Kidney tubule cell (primary cell): Measurements from ENCODE around the gene CYB5A.

ENCODE experiments used
- DNase-seq: peaks from one replicate; pipeline ENCODE4 v3.0.0-alpha.2; 2018; ENCODE audit warnings: low spot score

The CYB5A gene, protein sequence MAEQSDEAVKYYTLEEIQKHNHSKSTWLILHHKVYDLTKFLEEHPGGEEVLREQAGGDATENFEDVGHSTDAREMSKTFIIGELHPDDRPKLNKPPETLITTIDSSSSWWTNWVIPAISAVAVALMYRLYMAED

DNA sequence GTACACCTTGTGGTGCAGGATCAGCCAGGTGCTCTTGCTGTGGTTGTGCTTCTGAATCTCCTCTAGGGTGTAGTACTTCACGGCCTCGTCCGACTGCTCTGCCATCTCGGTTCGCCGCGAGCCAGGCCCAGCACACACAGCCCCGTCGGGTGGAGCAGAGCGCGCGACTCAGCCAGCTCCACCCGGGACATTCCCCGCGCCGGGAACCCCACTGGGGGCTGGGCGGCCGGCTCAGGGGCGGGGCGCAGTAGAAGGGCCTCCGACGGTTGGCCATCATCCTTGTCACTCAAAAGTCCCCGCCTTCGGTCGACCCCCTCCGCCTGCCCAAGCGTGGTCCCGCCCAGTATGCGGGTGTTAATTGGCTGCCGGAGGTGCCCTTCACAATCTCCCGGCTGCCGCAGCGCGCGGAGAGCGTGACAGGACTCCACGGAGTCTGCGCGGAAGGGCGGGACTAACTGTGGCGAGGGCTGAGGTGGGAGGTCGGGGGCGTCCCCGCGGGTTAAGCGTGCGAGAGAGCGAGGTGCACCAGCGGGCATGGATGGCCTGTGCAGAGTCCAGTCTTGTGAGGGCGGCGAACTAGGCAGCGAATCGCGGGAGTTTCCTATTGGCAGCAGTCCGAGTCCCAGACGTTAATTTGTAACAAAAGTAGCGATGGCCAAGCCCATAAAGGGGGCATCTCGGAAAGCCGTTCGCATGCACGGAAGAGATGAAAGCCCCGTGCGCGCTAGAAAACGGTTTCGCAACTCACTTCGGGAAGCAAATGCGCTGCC lies at the start of gene CYB5A:
Gene CYB5A (minus strand): TSS at position 193 of the 770 bp plus-strand sequence. CDS start 88 bp downstream, at position 105.
- DNase-seq, result peak; percentile 97

DNA sequence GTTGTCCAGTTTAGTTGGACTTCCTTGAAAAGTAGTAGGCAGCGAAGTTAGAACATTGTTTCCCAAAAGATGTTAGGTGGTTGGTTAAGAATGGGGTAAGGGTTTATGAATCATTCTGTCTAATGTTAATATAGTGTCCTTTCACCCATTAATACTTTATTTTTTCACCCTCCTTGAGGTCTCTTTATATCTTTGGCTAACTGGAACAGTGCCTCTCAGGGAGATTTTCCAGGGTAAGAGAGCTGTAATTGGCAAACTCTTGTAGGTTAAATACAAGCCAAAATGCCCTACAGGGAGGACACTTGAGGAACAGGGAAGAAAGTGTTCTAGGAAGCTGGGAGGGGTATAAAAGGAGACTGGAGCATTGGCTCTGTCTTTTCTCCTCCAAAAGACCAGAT lies 46.1 kb upstream of the CYB5A start:
- no peak for DNase-seq

DNA sequence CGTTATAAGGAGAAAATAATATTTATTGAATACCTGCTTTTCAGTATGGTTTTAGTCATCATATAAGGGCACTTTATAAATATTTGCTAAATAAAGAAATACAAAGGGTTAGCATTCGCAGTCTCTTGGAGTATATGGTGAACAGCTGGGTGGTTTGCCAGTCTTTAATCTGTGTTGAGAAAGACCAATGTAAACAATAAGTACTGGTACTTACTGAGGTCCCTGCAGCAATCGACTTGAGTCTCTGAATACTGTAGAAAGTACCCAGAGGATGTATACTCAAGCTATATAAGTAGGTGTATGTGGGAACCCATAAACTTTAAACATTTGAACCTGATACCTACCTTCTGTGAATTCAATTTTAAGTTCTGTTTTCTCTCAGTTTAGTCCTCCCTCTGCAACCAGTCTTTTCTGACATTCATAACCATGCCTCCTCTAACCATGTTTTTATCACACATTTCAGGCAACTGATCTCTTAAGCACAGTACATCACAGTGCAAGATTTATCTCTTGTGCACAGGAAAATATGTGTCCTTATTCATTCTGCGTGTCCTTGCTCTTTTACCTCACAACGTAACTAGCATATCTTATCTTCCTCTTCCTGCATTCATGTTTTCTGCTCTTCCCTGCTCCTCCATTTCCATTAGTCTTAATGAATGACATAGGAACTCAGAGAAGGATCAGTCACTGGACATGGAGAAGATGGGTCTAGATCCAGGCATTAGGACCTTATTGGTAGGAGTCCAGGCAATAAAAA lies 45.6 kb upstream of the CYB5A start:
- DNase-seq, result no peak

DNA sequence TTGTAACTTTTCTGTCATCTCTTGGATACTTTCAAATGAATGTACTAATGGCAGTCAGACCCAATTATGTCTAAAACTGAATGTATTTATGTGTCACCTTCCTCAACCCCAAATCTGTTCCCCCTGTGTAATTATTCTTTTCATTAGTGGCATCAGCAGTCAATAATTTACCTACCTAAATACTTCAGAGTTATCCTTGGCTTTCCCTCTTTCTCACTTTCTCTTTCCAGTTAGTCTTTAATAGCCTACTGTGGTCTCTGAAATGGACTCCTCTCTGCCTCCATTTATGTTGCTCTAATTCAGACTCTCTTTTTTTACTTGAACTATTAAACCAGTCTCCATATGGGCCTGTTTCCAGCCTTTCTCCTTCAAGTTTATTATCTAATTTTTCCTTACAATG lies 44.9 kb upstream of the CYB5A start:
- peak; percentile 5 for DNase-seq

DNA sequence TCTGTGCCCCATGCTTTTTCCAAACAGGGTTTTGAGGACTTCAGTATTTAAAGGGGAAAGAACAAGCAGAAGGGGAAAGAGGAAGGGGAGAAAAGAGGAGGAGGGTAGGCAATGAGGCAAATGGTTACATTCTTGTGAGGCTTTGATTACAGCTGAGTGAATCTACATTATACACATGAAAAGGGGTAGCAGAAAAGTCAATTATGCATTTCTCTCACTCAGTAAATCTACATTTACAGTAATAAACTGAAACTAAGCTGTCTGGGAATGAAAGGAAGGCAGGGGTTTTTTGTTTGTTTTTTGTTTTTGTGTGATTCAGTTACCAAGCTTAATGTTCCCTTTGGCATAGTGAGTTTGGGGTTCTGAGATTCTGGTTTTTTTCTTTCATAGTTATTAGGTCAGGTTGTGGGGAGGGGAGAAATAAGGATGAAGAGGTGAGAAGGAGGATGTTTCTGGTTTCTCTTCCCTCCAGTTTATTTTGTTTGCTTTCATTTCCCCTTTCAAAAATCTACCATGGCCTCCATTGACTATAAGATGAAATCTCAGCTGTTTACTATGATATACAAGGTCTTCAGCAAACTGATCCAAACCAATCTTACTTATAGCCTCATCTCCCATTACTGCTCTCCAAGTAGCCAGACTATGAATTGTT lies 42.6 kb upstream of the CYB5A start:
- DNase-seq, result no peak

DNA sequence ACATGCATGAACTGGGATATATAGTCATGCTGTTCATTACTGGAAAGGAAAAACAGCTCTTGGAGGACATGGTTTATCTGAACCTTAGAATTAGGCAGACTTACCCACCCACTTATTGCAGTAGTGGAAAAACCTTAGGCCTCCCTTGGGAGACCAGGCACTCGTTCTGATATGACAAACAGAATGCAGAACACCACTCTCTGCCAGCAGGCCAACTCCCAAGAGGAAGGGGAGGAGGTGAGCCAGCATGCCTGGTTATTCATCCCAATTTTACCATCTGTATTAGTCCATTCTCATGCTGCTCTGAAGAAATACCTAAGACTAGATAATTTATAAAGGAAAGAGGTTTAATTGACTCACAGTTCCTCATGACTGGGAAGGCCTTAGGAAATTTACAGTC lies 41.3 kb upstream of the CYB5A start:
- no peak for DNase-seq

DNA sequence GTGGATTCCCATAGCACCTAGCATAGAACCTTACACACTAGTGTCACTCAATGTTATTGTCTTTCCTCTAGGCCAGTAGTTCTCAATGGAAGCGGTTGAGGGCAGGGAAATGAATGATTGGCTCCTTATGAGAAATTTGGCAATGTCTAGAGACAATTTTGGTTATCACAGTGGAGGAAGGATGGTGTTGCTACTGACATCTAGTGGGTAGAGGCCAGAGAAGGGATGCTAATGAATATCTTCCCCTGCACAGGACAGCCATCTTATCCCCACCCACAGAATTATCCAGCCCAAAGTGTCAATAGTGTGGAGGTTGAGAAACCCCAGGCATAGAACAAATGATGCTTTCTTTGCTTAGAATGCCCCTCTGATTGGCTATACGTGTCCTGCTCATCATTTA lies 39.6 kb upstream of the CYB5A start:
- DNase-seq, result peak; percentile 55

DNA sequence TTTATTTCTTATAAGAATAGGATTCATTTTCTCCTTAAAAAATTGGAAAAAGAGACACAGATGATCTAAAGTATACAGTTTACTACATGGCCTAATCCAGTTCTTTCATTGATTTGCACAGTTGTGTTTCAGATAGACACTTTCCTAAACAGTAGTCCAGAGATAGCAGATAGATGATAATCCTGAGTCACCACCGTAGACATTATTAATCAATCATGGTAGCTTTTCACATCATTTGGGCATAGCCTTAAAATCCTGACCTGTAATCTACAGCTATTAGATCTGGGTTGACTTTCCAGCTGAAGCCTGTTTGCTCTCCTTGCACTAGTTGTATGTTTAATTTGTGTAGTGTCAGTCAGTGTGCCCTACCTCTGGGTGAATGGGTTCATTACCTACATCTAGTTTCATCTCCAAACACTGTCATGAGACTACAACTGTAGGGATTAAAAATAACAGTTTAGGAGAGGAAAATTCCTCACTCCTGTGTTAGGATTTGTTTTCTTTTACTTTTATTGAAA lies 38.0 kb upstream of the CYB5A start:
- no peak for DNase-seq

DNA sequence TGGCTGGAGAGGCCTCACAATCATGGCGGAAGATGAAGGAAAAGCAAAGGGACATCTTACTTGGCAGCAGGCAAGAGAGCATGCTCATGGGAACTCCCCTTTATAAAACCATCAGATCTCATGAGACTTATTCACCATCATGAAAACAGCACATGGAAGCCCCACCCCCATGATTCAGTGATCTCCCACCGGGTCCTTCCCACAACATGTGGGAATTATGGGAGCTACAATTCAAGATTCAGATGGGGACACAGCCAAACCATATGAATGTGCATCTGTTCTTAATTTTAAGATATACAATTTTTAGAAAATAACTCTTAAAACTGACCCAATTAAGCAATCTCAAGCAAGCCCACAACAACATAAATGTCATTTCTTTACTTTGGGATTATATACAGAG lies 36.4 kb upstream of the CYB5A start:
- no peak for DNase-seq

DNA sequence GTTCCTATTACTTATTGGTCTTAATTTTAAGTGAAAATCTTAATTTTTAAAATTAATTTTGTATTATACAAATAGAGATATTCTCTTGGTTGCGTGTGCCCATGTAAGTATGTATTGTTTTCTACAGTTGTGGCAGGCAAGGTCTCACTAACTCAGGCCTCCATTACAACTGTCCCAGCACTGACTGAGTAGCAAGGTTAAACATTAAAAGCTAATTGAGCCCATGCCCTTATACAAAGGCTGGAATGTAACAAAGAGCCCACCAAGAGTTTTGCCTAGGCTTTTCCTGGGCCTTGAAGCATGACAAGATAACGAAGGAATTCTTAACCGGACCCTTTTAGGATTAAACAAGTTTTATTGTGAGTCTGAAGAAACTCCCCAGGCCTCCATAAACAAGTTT lies 35.0 kb upstream of the CYB5A start:
- DNase-seq, result peak; percentile 44

DNA sequence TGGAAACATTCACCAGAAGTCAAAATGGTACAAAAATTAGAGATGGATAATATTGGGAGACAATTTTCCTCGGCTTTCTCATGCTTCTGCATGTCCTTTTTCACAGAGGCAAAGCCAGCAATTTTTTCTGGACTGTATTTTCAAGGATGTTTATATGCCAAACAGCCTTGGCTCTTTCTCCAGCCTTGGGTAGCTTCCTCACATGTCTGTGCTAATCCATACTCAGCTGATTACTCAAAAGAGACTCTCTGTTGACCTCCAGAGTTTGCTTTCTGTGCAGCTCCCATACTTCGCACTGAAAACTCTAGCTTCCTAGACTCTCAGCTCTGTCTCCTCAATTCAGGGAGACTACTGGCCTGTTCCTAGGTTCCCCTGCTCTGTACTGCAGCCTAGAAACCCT lies 34.5 kb upstream of the CYB5A start:
- DNase-seq, result no peak

DNA sequence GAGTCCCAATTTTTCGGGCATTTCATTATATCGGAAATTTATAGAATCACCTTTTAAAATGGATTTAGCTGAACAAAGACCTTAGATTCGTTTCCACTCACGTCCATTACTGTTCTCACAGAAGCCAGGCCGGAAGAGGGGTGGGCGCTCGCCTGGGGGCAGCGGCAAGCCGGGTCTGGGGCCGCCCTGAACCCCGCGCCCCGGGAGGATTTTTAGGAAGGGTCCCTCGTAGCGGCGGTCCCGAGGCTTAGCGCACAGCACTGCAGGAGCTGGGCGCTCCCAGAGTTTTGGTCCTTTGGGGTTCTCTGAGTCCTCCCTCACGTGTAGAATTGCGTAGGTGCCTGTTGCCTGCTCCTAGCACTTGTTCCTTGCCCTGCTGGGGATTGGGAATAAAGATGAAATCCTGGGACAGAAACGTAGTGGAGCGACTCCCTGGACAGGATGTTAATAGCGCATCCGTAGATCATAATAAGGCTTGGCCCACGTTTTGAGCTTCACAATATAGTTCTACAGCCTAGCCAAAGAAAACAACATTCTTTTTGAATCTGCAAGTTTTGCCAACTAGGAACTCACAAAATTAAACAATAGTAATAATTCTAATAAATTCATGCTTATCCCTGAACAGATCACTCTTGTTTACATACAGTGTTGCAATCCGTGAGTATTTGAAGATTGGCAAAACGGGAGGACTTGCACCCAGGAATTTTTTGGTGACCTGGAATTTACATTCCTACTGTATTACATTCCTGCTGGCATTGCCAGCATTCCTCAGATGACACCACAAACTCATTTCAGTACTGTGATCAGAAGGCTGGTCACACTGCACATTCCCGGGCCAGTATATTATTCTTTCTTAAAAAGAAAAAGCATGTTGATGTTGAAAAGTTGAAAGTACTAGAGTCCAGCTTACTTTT lies 24.8 kb upstream of the CYB5A start:
- peak; percentile 87 for DNase-seq

DNA sequence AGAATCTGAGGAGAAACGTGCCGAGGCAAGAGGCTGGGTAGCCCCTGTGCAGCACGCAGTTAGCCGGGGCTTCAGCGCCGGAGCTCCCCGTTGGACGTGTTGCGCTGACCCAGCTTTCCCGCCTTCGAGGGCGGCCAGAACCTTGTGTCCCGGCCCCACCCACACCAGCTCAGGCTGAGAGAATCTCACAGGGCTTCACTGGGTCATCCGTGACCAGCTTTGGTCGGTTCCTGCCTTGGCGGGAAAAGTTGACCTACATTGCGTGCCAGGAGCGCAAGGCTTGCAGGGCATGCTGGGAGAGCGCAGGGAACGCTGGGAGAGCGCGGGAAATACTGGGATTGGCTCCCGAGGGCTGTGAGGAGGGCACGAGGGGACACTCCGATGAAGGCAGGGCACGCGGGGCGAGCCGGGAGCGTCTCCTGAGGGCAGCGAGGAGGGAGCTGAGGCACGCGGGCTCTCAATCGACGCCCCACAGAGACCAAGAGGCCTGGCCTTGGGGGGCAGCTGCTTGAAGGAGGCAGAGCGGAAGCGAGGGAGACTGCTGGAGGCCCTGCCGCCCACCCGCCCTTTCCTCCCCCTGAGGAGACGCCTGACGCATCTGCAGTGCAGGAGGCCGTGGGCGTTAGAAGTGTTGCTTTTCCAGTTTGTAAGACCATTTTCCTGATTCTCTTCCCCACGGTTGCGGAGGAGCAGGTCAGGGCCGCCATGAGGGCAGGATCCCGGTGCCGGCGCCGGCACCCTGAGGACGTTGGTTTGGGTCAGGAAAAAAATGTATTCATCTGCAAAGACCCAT lies 23.9 kb upstream of the CYB5A start, which contains the start of gene C18orf63:
Gene C18orf63 (plus strand): TSS at position 376 of the 793 bp plus-strand sequence. CDS start 2,027 bp downstream, outside the sequence.
- no peak for DNase-seq

DNA sequence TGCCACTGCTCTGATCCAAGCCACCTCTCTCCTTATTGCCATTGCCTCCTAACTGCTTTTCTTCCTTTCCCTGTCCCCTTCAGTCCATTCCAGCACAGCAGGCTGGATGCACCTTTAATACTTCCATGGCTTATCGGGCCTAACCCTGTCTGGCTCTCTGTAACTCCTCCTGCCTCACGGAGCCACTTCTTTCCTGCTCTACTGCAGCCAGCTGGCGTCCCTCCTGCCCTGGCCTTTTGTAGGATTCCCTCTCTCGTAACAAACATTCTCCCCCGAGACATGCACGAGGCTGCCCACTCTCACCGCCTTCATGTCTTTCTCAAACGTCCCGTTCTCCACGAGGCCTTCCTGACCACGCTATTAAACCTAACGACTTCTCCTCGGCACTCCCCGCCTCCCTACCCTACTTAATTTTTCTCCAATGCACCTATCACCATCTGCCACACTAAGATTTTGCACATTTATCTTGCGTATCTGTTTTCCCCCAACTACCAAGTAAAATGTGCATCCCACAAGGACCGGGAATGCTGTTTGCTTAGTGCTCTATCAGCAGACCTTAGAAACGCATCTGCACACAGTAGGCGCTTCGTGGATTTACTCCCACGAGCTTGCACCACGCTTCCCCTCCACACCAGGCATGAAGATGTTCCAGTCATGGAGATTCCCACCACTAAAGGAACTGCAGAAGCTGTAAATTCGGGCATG lies 23.1 kb upstream of the CYB5A start:
- DNase-seq, result no peak

DNA sequence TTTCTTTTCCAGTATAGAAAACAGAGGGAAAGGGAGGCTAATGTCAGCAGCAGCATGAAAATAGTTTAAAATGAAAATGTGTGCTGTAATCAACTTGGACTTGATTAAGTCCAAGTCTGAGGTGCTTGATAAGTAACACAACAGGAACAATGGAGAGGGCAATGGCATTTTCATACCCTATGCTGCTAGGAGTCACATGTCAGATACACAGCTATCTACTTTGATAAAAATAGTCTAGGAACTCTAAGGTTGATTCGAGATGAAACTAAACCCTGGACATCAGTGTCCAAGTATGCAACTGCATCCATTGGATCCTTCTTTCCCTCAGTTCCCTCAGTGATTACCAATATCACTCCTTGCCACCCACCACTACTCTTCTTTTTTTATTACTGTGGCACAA lies 19.2 kb upstream of the CYB5A start:
- no peak for DNase-seq

DNA sequence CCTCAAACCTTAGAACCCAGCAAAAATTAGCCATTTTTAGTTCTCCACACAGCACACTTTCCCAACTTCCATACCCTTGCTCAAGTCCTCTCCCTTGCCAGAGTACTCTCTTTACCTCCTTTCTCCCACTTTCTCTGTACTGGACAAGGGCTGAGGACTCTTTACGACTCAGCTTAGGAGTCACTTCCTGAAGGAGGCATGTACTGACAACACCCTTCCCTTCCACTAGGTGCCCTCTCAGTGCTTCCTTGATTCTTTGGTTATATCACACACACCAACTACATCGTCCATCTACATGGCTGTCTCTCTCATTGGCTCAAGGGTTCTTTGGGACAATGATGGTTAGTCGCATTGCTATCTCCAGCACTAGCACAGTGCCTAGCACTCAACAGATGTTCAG lies 18.6 kb upstream of the CYB5A start:
- peak; percentile 78 for DNase-seq

DNA sequence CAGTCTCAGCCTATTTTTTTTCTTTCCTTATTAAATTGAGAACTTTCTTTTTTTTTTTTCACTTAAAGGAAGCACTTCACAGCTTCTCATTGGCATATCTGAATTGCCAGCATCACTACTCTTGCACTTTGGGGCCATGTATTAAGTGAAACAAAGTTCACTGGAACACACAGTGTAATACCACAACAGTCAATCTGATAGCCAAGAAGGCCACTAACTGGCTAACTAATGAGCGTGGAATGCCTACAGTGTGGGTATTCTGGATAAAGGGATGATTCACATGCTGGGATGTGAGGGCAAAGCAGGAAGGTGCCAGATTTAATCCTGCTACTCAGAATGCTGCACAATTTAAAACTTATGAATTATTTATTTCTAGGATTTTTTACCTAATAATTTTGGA lies 12.2 kb upstream of the CYB5A start:
- peak; percentile 83 for DNase-seq

DNA sequence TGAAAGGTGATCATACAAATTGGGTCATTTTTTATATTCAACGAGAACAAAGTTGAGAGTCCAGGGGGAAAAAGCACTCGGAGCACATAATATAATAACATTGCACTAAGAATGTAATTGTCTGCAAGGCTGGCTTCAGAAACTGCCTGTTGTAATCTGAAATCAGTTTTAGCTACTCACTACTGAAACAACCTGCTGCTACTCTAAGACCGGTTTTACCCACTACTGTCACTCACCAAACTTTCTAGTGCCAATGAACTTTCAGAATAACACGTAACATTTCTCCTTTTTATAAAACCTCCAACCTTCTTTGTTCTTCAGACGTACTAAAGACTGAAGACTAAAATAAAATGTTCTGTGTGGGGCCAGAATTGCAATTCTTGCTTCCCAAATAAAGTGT lies 11.5 kb upstream of the CYB5A start:
- DNase-seq, result no peak

DNA sequence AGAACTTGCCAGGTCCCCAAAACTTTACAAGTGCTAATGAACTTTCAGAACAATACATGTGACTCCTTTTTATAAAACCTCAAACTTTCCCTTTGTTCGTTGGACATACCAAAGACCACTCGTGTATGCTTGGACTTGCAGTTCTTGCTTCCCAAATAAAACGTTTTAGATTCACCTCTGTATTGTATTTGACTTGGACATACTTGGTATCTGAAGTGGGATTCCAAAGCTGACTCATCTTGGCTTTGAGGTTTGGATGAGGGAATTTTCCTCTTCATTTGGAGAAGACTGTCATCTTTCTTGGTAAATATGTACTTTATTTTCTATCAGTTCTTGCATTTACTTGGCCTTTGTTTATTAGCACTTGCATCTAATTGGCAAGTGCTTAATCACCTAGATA lies 8.0 kb upstream of the CYB5A start:
- peak; percentile 56 for DNase-seq

DNA sequence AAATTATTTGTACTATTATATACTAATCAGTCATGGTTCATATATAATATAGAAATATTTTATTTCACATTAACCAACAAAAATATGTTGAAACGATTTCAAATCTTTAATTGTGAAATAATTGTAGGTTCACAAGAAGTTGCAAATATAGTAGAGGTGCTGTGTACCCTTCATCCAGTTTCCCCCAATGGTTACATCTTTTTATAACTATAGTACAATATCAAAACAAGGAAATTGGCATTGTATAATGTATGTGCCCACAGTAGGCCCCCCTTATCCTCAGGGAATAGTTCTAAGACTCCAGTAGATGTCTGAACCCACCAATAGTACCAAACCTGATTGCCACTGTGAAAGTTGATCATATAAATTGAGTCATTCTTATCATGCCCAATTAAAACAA lies 7.4 kb upstream of the CYB5A start:
- DNase-seq, result no peak
